ENCODE data around the gene RAF1.

DNA sequence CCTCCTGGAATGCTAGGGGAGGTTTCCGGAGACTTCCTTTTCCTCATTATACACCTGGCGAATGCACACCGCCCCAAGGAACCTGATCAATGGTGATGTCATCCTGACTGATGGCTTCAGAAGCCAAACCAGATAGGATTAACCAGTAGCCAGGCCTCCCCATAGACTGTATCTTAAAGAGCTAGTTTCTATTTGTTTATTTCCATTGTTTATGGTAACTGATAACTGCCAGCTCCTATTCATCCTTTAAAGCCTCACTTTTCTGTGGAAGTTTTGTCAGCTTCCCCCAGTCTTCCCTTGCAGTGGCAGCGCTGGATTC is 118.5 kb downstream of the RAF1 start, which contains the start of gene MKRN2OS:
- no peak for TF ChIP-seq POLR2A (IDR thresholded peaks at IDR 0.05)
- TF ChIP-seq, protein P1, sequence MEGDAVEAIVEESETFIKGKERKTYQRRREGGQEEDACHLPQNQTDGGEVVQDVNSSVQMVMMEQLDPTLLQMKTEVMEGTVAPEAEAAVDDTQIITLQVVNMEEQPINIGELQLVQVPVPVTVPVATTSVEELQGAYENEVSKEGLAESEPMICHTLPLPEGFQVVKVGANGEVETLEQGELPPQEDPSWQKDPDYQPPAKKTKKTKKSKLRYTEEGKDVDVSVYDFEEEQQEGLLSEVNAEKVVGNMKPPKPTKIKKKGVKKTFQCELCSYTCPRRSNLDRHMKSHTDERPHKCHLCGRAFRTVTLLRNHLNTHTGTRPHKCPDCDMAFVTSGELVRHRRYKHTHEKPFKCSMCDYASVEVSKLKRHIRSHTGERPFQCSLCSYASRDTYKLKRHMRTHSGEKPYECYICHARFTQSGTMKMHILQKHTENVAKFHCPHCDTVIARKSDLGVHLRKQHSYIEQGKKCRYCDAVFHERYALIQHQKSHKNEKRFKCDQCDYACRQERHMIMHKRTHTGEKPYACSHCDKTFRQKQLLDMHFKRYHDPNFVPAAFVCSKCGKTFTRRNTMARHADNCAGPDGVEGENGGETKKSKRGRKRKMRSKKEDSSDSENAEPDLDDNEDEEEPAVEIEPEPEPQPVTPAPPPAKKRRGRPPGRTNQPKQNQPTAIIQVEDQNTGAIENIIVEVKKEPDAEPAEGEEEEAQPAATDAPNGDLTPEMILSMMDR (IDR thresholded peaks at IDR 0.05): no peak

All from tibial nerve (tissue), 3 donors.